SU-DHL-6 (cell line): ENCODE results near the gene MEF2C.

Source experiments
- EZH2phosphoT487 ChIP-seq: fragments of 200-600 bp; sonication (generic), shearing (Covaris generic); conservative IDR thresholded peaks from 2 replicates; pipeline ENCODE4 v1.6.1; 2018; ENCODE audit warnings: mild to moderate bottlenecking, antibody characterized with exemption, low read length, moderate library complexity, mixed read lengths
- TF ChIP-seq, protein P1 (sequence below): fragments of 200-600 bp; sonication (generic); IDR thresholded peaks from one replicate; pipeline ENCODE4 v1.5.1; 2017; ENCODE audit warnings: antibody characterized with exemption, mild to moderate bottlenecking, low read length, moderate library complexity; ENCODE audit not compliant: insufficient read depth, poor library complexity, severe bottlenecking

DNA sequence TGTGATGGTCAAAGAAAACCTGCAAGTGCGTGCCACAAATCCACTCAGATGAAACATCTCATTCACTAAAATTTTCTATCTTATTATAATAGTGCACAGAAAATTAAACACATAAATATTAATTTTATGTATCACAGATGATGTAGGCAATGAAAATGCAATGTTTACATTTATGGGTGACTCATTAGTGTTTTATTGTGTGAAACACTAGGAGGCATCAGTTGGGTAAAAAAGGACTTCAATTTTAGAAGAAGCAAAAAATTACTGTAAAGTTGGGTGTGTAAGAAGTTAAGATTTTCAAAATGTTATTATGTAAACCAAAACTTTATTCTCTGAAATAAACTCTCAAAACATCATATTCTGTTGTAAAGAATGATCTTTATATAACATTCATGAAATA lies 4.0 kb downstream of the MEF2C start:
- TF ChIP-seq, protein P1, sequence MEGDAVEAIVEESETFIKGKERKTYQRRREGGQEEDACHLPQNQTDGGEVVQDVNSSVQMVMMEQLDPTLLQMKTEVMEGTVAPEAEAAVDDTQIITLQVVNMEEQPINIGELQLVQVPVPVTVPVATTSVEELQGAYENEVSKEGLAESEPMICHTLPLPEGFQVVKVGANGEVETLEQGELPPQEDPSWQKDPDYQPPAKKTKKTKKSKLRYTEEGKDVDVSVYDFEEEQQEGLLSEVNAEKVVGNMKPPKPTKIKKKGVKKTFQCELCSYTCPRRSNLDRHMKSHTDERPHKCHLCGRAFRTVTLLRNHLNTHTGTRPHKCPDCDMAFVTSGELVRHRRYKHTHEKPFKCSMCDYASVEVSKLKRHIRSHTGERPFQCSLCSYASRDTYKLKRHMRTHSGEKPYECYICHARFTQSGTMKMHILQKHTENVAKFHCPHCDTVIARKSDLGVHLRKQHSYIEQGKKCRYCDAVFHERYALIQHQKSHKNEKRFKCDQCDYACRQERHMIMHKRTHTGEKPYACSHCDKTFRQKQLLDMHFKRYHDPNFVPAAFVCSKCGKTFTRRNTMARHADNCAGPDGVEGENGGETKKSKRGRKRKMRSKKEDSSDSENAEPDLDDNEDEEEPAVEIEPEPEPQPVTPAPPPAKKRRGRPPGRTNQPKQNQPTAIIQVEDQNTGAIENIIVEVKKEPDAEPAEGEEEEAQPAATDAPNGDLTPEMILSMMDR: no peak
- TF ChIP-seq EZH2phosphoT487: no peak
